Right cardiac atrium (tissue), 5 donors: ENCODE data around the gene NT5DC1. TPM values are rescaled to one million over a fixed set of nuclear protein-coding genes. Genes with fewer than 3 reads are reported as not detected.

Source experiments
- ATAC-seq, 2 donors: fragments of 200-7000 bp; cut with Tn5 transposase; one replicate each; pipeline versions ENCODE4 v1.8.0 to v1.9.1; 2020; ENCODE audit warnings: moderate library complexity in 2 of 2, mild to moderate bottlenecking in 1 of 2
- DNase-seq, 3 donors: peaks; one replicate each; pipeline ENCODE4 v3.0.0-alpha.2; 2020
- H3K27ac ChIP-seq: one replicate; pipeline ENCODE4 v1.5.1; 2013; ENCODE audit warnings: mild to moderate bottlenecking, low read length, control low read depth, moderate library complexity
- H3K27me3 ChIP-seq: one replicate; pipeline ENCODE4 v1.6.1; 2013; ENCODE audit not compliant: control insufficient read depth, insufficient read depth
- H3K4me1 ChIP-seq: one replicate; pipeline ENCODE4 v1.6.1; 2013; ENCODE audit warnings: low read length; ENCODE audit not compliant: control insufficient read depth, insufficient read depth
- H3K4me3 ChIP-seq: one replicate; pipeline ENCODE4 v1.5.1; 2013; ENCODE audit warnings: low read length, control low read depth
- H3K9me3 ChIP-seq: one replicate; pipeline ENCODE4 v1.6.1; 2013; ENCODE audit warnings: low read length; ENCODE audit not compliant: control insufficient read depth
- WGBS: extraction: QIAGEN DNeasy Blood & Tissue Kit; methylation state at CpG from one replicate; pipeline ENCODE4 v1.1.7; 2013; 5-methylcytosine and 5-hydroxymethylcytosine counted together
- intact Hi-C, 4 donors: fragments of 100-400 bp; cut with DNase I; formaldehyde crosslinking; loops; one replicate each; pipeline versions ENCODE4 v1.11.0 to v1.14.0; 2022 to 2023
- polyA plus RNA-seq: library from polyadenylated mRNA; stranded (reverse); fragments of 200-250 nt; gene quantifications from one replicate; pipeline ENCODE4 v1.2.3, GENCODE V29; 2013
- total RNA-seq, 4 donors: library from RNA; stranded (reverse); fragmentation: NEBNext Ultra II Directional; extraction: Animal tissue kit (Norgen Biotek cat#: 25700); gene quantifications; one replicate each; pipeline ENCODE4 v1.2.1, GENCODE V29; 2021
- donor health status: healthy with polysubstance abuse.
- donor health status: DM: no; HTN: yes; CAD: no.
- donor health status: DM: no; HTN: no; CAD: no.
- donor health status: DM: no; HTN: yes; CAD: no; lungs with severe emphysema.
- donor health status: DM: yes; HTN: yes; CAD: no.

NT5DC1 gene
- total and polyA plus RNA-seq, 5 donors = 10.2 to 61.7 (median 51.6) TPM

GRCh38 chr6:116292553-116292952 is 191.9 kb downstream of the NT5DC1 start:
- intact Hi-C loops = loop anchor here in 1 of 4 donors (10.0 kb wide), 1 partner anchor 152 kb away; no protein-coding TSS in a partner anchor
- H3K27ac ChIP-seq = no peak overlapping the region
- no peaks in the 10 kb centered on the region for H3K4me1 ChIP-seq
- ATAC-seq (no peak), DNase-seq (no peak)
- 97% methylated on average over 1 of the region's 1 CpG for WGBS
- H3K9me3 ChIP-seq = no peaks in the 10 kb centered on the region
- H3K27me3 ChIP-seq = no peaks in the 10 kb centered on the region
- no peak overlapping the region for H3K4me3 ChIP-seq

- ATAC-seq = no peak
- Histone ChIP-seq H3K27me3 (no peaks in the 10 kb centered on the region), H3K4me1 (peaks cover 1% of the 10 kb centered on the region), H3K27ac (no peak overlapping the region), H3K4me3 (no peak overlapping the region), H3K9me3 (no peaks in the 10 kb centered on the region)
- no peak for DNase-seq
- intact Hi-C loops = loop anchor here in 1 of 4 donors (10.0 kb wide), 1 partner anchor 147 kb away; no protein-coding TSS in a partner anchor
- 95% methylated on average over 3 of the region's 3 CpGs for WGBS
Measured at GRCh38 chr6:116298273-116298672, 197.6 kb downstream of the NT5DC1 start.

- intact Hi-C loops = loop anchor here in 1 of 4 donors (10.0 kb wide), 1 partner anchor 146 kb away; no protein-coding TSS in a partner anchor
- no peaks in the 10 kb centered on the region for H3K9me3 ChIP-seq
- no peak overlapping the region for H3K27ac ChIP-seq
- H3K4me3 ChIP-seq = no peak overlapping the region
- H3K27me3 ChIP-seq = no peaks in the 10 kb centered on the region
- ATAC-seq = no peak
- H3K4me1 ChIP-seq = peaks cover 1% of the 10 kb centered on the region
- no peak for DNase-seq
Measured at GRCh38 chr6:116298973-116299372, 198.3 kb downstream of the NT5DC1 start.

Other genes with a start within 250 kb of the NT5DC1 start
- 1 to 10 TPM; 2.6 to 5.8 (median 4.4) TPM for gene FRK, start 40.0 kb upstream of the NT5DC1 start, total RNA-seq
- gene FRK, start 40.0 kb upstream of the NT5DC1 start, polyA plus RNA-seq = 1.00 TPM
- not detected for gene COL10A1, start 25.3 kb downstream of the NT5DC1 start, total RNA-seq
- 0.05 TPM for gene COL10A1, start 25.3 kb downstream of the NT5DC1 start, polyA plus RNA-seq
- gene TSPYL4, start 153.2 kb downstream of the NT5DC1 start, total RNA-seq = 10 to 100 TPM; 38.6 to 43.6 (median 41.9) TPM
- 21.4 TPM for gene TSPYL4, start 153.2 kb downstream of the NT5DC1 start, polyA plus RNA-seq
- gene TSPYL1, start 179.1 kb downstream of the NT5DC1 start, total RNA-seq = 10 to 100 TPM; 90.2 to 98.2 (median 96.3) TPM
- gene TSPYL1, start 179.1 kb downstream of the NT5DC1 start, polyA plus RNA-seq = 34.9 TPM